NCI-H128 (cell line): Measurements from ENCODE around the gene PRSS50.

Source experiments
- DNase-seq: peaks from one replicate; lab custom pipeline; 2025; ENCODE audit not compliant: unreplicated experiment; lab: John Stamatoyannopoulos, UW

The PRSS50 gene

GRCh38 chr3:46729038-46729437 lies 11.4 kb upstream of the PRSS50 start:
- DNase-seq = no peak

- DNase-seq = no peak
These were observed 8.1 kb upstream of the PRSS50 start for GRCh38 chr3:46725621-46726314.

GRCh38 chr3:46724424-46724823 lies 6.8 kb upstream of the PRSS50 start:
- DNase-seq = no peak

- no peak for DNase-seq
These were observed 4.8 kb upstream of the PRSS50 start for GRCh38 chr3:46722443-46722842.

GRCh38 chr3:46721009-46721408 lies 3.3 kb upstream of the PRSS50 start:
- no peak for DNase-seq

- no peak for DNase-seq
These were observed 2.1 kb upstream of the PRSS50 start for GRCh38 chr3:46719735-46720271.

GRCh38 chr3:46719044-46719565 lies 1.4 kb upstream of the PRSS50 start:
- DNase-seq = no peak

GRCh38 chr3:46716461-46717441 lies 918 bp downstream of the PRSS50 start:
- no peak for DNase-seq

GRCh38 chr3:46715507-46716175 lies 2.0 kb downstream of the PRSS50 start:
- DNase-seq = no peak

- DNase-seq = no peak
These were observed 2.8 kb downstream of the PRSS50 start for GRCh38 chr3:46714728-46715506.

- DNase-seq = no peak
These were observed 3.6 kb downstream of the PRSS50 start for GRCh38 chr3:46713898-46714552.

- no peak for DNase-seq
These were observed 4.4 kb downstream of the PRSS50 start for GRCh38 chr3:46713050-46713897.

GRCh38 chr3:46712191-46713049 lies 5.2 kb downstream of the PRSS50 start:
- no peak for DNase-seq

GRCh38 chr3:46711760-46712159 lies 5.9 kb downstream of the PRSS50 start:
- DNase-seq = no peak

GRCh38 chr3:46711305-46711704 lies 6.4 kb downstream of the PRSS50 start:
- DNase-seq = no peak

- no peak for DNase-seq
These were observed 6.9 kb downstream of the PRSS50 start for GRCh38 chr3:46710671-46711295.

- DNase-seq = no peak
These were observed 7.4 kb downstream of the PRSS50 start for GRCh38 chr3:46710229-46710628.
